HepG2 (cell line): ENCODE measurements around the gene CDC6. TPM values are rescaled to one million over a fixed set of nuclear protein-coding genes. Genes with fewer than 3 reads are reported as not detected.
A peak's percentile ranks its signal among the peaks of the same experiment; 100 is the strongest.

Source experiments
- ARNTL ChIP-seq: sonication (generic); formaldehyde crosslinking; IDR thresholded peaks from 2 replicates; pipeline ENCODE4 v1.4.0; 2020; ENCODE audit warnings: mild to moderate bottlenecking, missing genetic modification reagents
- DNMT3B ChIP-seq: conservative IDR thresholded peaks from 2 replicates; pipeline ENCODE4 v1.6.1; 2016; ENCODE audit warnings: missing biosample characterization, control low read depth
- GABPA ChIP-seq, 2 experiments: IDR thresholded peaks; 2 replicates each; pipeline ENCODE4 v1.6.1; 2011 to 2016; ENCODE audit warnings: low read depth in 2 of 2, low read length in 1 of 2, missing biosample characterization in 1 of 2, missing genetic modification characterization in 1 of 2
- GATAD1 ChIP-seq: IDR thresholded peaks from 2 replicates; pipeline ENCODE4 v1.6.1; 2016; ENCODE audit warnings: missing genetic modification reagents, missing compliant biosample characterization
- GLI4 ChIP-seq: sonication (generic); formaldehyde crosslinking; IDR thresholded peaks from 2 replicates; pipeline ENCODE4 v1.5.1; 2020; ENCODE audit warnings: missing genetic modification reagents, mild to moderate bottlenecking, moderate library complexity, borderline replicate concordance
- HOXA3 ChIP-seq: sonication (generic); formaldehyde crosslinking; IDR thresholded peaks from 2 replicates; pipeline ENCODE4 v1.5.0; 2020; ENCODE audit warnings: missing genetic modification reagents
- MAZ ChIP-seq, 2 experiments: sonication (generic) in 1 of 2; formaldehyde crosslinking in 1 of 2; IDR thresholded peaks; 2 replicates each; pipeline versions ENCODE4 v1.5.0 to v1.6.1; 2012 to 2020; ENCODE audit warnings: low read depth in 2 of 2, mild to moderate bottlenecking in 2 of 2, borderline replicate concordance in 1 of 2, improper control_type of control experiment in 1 of 2, low read length in 1 of 2, missing genetic modification reagents in 1 of 2, moderate library complexity in 1 of 2
- PAXIP1 ChIP-seq: sonication (generic); formaldehyde crosslinking; conservative IDR thresholded peaks from 2 replicates; pipeline ENCODE4 v1.4.0; 2020; ENCODE audit warnings: mild to moderate bottlenecking, missing genetic modification reagents, moderate library complexity
- PHF8 ChIP-seq: sonication (generic); formaldehyde crosslinking; IDR thresholded peaks from 2 replicates; pipeline ENCODE4 v1.5.0; 2020; ENCODE audit warnings: missing genetic modification reagents
- SOX5 ChIP-seq: IDR thresholded peaks from 2 replicates; pipeline ENCODE4 v1.6.1; 2016; ENCODE audit warnings: borderline replicate concordance
- SP140L ChIP-seq: sonication (generic); formaldehyde crosslinking; IDR thresholded peaks from 2 replicates; pipeline ENCODE4 v1.4.0; 2020; ENCODE audit warnings: missing genetic modification reagents, borderline replicate concordance
- U2AF1 ChIP-seq: fragments of 200-400 bp; formaldehyde crosslinking; optimal IDR thresholded peaks from 2 replicates; pipeline ENCODE3; 2017; ENCODE audit warnings: mild to moderate bottlenecking, low read depth, low read length
- UBTF ChIP-seq: sonication (generic); formaldehyde crosslinking; IDR thresholded peaks from 2 replicates; pipeline ENCODE4 v1.4.0; 2020; ENCODE audit warnings: mild to moderate bottlenecking, missing genetic modification reagents
- XRCC5 ChIP-seq: fragments of 200-400 bp; formaldehyde crosslinking; optimal IDR thresholded peaks from 2 replicates; pipeline ENCODE3; 2017; ENCODE audit warnings: mild to moderate bottlenecking, low read length
- ZBTB33 ChIP-seq: sonication (generic); formaldehyde crosslinking; IDR thresholded peaks from 2 replicates; pipeline ENCODE4 v1.4.0; 2020; ENCODE audit warnings: missing genetic modification reagents
- ZFP36 ChIP-seq: fragments of 150-350 bp; IDR thresholded peaks from 2 replicates; pipeline ENCODE4 v1.6.1; 2018; ENCODE audit warnings: borderline replicate concordance, low read length, low read depth; ENCODE audit not compliant: partially characterized antibody
- ZFX ChIP-seq: sonication (generic); formaldehyde crosslinking; IDR thresholded peaks from 2 replicates; pipeline ENCODE4 v1.4.0; 2020; ENCODE audit warnings: mild to moderate bottlenecking, low read depth, missing genetic modification reagents, moderate library complexity
- ZNF224 ChIP-seq: sonication (generic); formaldehyde crosslinking; IDR thresholded peaks from 2 replicates; pipeline ENCODE4 v1.5.0; 2020; ENCODE audit warnings: mild to moderate bottlenecking, missing genetic modification reagents
- ZNF326 ChIP-seq: sonication (generic); formaldehyde crosslinking; IDR thresholded peaks from 2 replicates; pipeline ENCODE4 v1.4.0; 2020; ENCODE audit warnings: missing genetic modification reagents, borderline replicate concordance
- ZNF333 ChIP-seq: sonication (generic); formaldehyde crosslinking; IDR thresholded peaks from 2 replicates; pipeline ENCODE4 v1.4.0; 2020; ENCODE audit warnings: mild to moderate bottlenecking, missing genetic modification reagents, borderline replicate concordance
- polyA plus RNA-seq, 8 experiments: library from polyadenylated mRNA; depleted of rRNA in 3 of 8; stranded (reverse) in 7 of 8; unstranded in 1 of 8; fragments of >200 nt; fragmentation: Illumina TruSeq in 4 of 8; extraction: Trizol in 4 of 8; gene quantifications; 2 replicates each; pipeline versions ENCODE4 v1.2.1 to v1.2.3, GENCODE V29; 2011 to 2016; ENCODE audit warnings: low read depth in 4 of 8, missing spikeins in 1 of 8, mixed read lengths in 1 of 8; ENCODE audit not compliant: insufficient read depth in 1 of 8
- total RNA-seq, 5 experiments: library from RNA; depleted of rRNA; stranded (reverse); fragments of >200 nt; fragmentation: Illumina TruSeq; extraction: Trizol; gene quantifications; 2 replicates each; pipeline ENCODE4 v1.2.3, GENCODE V29; 2016; ENCODE audit warnings: low read depth in 1 of 5

CDC6 gene
- total and polyA plus RNA-seq, 2 of the 13 experiments (the other 11 are each of a cell fraction or from before 2014, with no cell fraction given): 17.4 to 114 TPM

DNA sequence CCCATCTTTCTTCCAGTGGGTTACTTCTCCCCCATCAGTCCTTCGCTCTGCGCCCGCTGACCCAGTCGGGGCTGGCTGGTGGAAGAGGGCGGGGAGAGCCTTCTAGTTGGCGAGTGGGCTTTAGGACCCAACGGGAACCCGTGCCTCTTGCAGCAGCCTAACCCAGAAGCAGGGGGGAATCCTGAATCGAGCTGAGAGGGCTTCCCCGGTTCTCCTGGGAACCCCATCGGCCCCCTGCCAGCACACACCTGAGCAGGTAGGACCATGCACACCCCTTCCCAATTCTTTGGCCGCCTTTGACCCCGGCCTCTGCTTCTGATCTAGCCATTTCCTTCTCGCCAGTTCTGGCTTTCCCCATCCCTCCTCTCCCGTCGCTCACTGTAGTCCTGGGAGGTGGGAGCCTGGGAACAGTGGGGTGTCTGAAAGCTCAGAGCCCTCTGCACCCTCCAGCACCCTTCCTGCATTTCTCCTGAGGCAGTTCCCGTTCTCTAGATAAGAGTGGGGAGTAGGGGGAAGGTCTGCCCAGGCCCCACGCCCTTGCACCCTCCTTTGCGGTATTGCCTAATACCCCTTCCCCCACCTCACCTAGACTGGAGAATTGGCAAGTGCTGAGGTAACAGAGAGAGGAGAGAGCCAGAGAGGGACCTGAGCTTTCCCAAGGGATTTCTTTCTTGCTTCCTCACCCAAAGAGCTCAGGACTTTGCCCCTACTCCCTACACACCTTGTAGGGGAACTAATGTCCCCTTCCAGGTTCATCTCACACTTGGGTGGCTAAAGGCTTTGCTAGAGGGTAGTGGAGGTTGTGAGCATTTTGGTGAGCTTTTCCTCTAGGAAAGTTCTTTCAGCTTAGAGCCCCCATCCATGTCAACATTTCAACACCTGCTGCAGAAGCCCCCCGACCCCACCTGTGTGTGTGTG, 21.6 kb downstream of the CDC6 start, which contains the start of gene RARA (continued):
- TF ChIP-seq HOXA3 (no peak), UBTF (peak; percentile 54), ZFP36 (no peak), SOX5 (peak; percentile 40; the same call in 1 of the 2 replicates), ZNF224 (CRISPR knock-in tag) (0 out of 2 replicates have a peak, but pooled peaks have one; percentile 9), ZBTB33 (CRISPR knock-in tag) (peak; percentile 43; the same call in 1 of the 2 replicates), PAXIP1 (CRISPR knock-in tag) (peak; percentile 43; the same call in 1 of the 2 replicates), ZNF333 (no peak), DNMT3B (CRISPR knock-in tag) (0 out of 2 replicates have a peak, but pooled peaks have one; percentile 63), GATAD1 (0 out of 2 replicates have a peak, but pooled peaks have one; percentile 27), ZFX (CRISPR knock-in tag) (no peak), SP140L (CRISPR knock-in tag) (no peak), U2AF1 (peak; percentile 74), PHF8 (0 out of 2 replicates have a peak, but pooled peaks have one; percentile 41), MAZ (IDR thresholded peaks at IDR 0.05; ENCODE audit: borderline replicate concordance, low read depth, low read length) (no peak; the same call in 1 of the 2 replicates), MAZ (CRISPR knock-in tag; IDR thresholded peaks at IDR 0.05; ENCODE audit: low read depth) (peak; percentile 78), GABPA (IDR thresholded peaks at IDR 0.05; ENCODE audit: low read depth, low read length) (no peak), GABPA (CRISPR knock-in tag; IDR thresholded peaks at IDR 0.05; ENCODE audit: low read depth) (0 out of 2 replicates have a peak, but pooled peaks have one; percentile 29), ARNTL (CRISPR knock-in tag) (peak; percentile 50; the same call in 1 of the 2 replicates), XRCC5 (peak; percentile 99), ZNF326 (no peak), GLI4 (CRISPR knock-in tag) (peak; percentile 61; the same call in 1 of the 2 replicates)
